Activated CD4-positive, alpha-beta T cell treated with anti-CD3 and anti-CD28 coated beads, Interleukin-2, amount 10 ng/mL, durations not matched to agents 7 days and 5 days (primary cell): ENCODE data around the gene SLC38A11. TPM values are rescaled to one million over a fixed set of nuclear protein-coding genes. Genes with fewer than 3 reads are reported as not detected.

ENCODE experiments used
- CTCF ChIA-PET: fragments of 350-600 bp; sonication (Branson Sonifier 250); formaldehyde crosslinking; loops from one replicate; lab custom pipeline; 2021; ENCODE audit warnings: antibody characterized with exemption; lab: Charles Lee
- POLR2A ChIA-PET: fragments of 350-600 bp; sonication (Branson Sonifier 250); formaldehyde crosslinking; loops from one replicate; lab custom pipeline; 2021; ENCODE audit warnings: antibody characterized with exemption; lab: Charles Lee
- DNase-seq: peaks from one replicate; pipeline ENCODE4 v3.0.0-alpha.2; 2020
- H3K27ac Mint-ChIP-seq: one replicate; pipeline ENCODE4 v1.8.0; 2021; ENCODE audit warnings: mild to moderate bottlenecking, moderate library complexity, mixed read lengths
- H3K27me3 Mint-ChIP-seq: one replicate; pipeline ENCODE4 v1.8.0; 2021; ENCODE audit warnings: mixed read lengths
- H3K36me3 Mint-ChIP-seq: one replicate; pipeline ENCODE4 v1.8.0; 2021; ENCODE audit warnings: low read depth, mixed read lengths
- H3K4me1 Mint-ChIP-seq: one replicate; pipeline ENCODE4 v1.8.0; 2021; ENCODE audit warnings: mixed read lengths
- H3K4me3 Mint-ChIP-seq: one replicate; pipeline ENCODE4 v1.8.0; 2021; ENCODE audit warnings: mild to moderate bottlenecking, moderate library complexity, mixed read lengths
- H3K9me3 Mint-ChIP-seq: one replicate; pipeline ENCODE4 v1.8.0; 2021; ENCODE audit warnings: mixed read lengths
- total RNA-seq, 2 experiments: library from RNA; stranded (reverse); gene quantifications; one replicate each; pipeline ENCODE4 v1.2.3, GENCODE V29; 2021

SLC38A11 gene
- total RNA-seq, 2 experiments from 2014 or later: not detected

DNA sequence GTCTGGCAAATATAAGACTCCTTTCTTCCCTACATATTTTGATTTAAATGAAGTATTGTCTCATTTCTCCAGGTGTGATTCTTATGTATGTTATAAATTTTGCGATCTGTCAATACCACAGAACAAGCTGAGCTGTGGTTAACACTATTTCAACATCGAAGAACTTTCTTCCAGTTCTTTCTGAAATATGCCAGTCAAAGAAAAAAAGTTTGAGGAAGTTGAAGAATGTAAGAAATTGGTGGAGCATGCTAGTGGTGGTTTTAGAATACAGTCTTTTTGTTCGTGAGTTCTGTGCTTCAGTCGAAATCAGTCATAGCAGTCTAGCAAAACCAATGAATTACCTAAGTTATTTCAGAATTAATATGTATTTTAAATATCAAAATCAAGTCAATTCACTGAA is 105.1 kb downstream of the SLC38A11 start:
- H3K27me3 Mint-ChIP-seq: peaks cover 25% of the 10 kb centered on the region
- no peak overlapping the region for H3K4me3 Mint-ChIP-seq
- no peaks in the 10 kb centered on the region for H3K36me3 Mint-ChIP-seq
- H3K9me3 Mint-ChIP-seq: no peaks in the 10 kb centered on the region
- no peak overlapping the region for H3K27ac Mint-ChIP-seq
- CTCF ChIA-PET: no interaction called here
- H3K4me1 Mint-ChIP-seq: no peaks in the 10 kb centered on the region
- no peak for DNase-seq
- POLR2A ChIA-PET: no interaction called here

DNA sequence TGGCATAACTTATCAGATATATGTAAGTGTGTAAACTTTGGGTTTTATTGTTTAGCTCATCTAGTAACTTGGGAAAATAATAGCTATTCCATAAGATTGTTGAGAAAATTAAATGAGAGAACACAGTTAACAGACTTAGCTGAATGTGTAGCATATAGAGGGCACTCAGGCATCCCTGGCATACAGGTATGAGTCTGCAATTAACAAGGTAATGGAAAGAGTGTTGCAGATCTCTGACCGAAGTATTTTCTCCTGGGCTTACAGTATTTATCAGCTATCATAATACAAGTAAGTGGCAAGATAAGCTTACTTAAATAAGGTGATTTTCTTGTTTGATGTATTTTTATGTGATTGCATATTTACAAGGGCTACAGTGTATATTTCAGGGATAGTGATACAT is 105.8 kb downstream of the SLC38A11 start:
- CTCF ChIA-PET: no interaction called here
- no peak for DNase-seq

DNA sequence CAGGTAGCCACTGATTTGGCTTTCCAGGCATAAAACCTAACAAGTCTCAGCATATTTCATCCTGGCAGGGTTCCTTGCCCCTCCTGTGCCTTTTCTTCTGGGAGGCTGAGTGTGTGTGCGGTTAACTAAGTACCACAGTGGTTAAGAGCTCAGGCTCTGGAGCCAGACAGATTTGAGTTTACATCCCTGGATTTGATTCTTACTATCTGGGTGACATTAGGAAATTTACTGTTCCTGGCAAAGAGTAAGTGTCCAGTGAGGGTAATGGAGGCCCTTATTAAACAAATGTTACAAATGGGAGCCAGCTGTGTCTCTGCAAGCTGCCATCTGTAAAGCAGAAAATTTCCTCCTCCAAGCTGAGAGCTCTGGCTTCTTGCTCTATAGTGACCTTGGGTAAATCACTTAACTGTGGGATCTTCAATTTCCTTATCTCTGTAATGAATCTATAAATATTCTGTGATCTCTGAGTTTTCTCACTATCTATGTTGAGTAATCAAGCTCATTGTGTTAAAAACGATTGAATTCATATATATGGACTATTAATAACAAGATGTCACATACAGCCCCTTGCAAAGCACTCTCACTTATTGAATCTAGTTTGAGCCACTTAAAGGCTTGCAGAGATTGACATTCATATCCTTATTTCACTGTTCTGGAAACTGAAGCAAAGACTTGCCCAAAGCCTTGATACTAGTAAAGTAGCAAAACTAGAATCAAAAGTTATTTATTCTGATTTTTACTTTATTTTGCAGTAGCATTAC is 107.2 kb downstream of the SLC38A11 start:
- CTCF ChIA-PET: no interaction called here
- no peak for DNase-seq
- H3K4me3 Mint-ChIP-seq: no peak overlapping the region
- H3K27me3 Mint-ChIP-seq: peaks cover 36% of the 10 kb centered on the region
- POLR2A ChIA-PET: no interaction called here
- H3K4me1 Mint-ChIP-seq: no peaks in the 10 kb centered on the region
- no peaks in the 10 kb centered on the region for H3K36me3 Mint-ChIP-seq
- H3K9me3 Mint-ChIP-seq: no peaks in the 10 kb centered on the region
- H3K27ac Mint-ChIP-seq: no peak overlapping the region

More for the DNA sequence above, 105.8 kb downstream of the SLC38A11 start:
- Mint-ChIP-seq H3K9me3 (no peaks in the 10 kb centered on the region), H3K27me3 (peaks cover 28% of the 10 kb centered on the region), H3K36me3 (no peaks in the 10 kb centered on the region), H3K4me3 (no peak overlapping the region), H3K4me1 (no peaks in the 10 kb centered on the region), H3K27ac (no peak overlapping the region)
- POLR2A ChIA-PET: no interaction called here

DNA sequence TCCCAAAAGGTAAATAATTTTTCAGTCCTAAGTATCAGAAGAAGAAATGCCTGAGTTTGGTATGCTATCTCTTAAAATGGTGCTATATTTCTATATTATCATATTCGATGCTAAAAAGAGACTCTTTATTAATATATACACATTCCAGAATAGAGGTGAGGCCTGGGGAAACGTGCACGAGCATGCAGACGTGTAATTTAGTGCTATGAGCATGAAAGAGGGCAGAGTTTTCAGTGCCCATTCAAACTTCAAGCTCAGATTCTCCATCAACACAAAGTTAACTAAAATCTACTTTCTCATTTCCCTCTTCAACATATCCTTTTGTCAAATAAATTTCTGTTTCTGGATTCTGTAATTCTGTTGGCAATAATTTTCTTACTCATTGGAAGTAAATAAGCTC is 108.0 kb downstream of the SLC38A11 start:
- H3K9me3 Mint-ChIP-seq: no peaks in the 10 kb centered on the region
- no peak overlapping the region for H3K27ac Mint-ChIP-seq
- no peak overlapping the region for H3K4me3 Mint-ChIP-seq
- H3K4me1 Mint-ChIP-seq: no peaks in the 10 kb centered on the region
- DNase-seq: no peak
- CTCF ChIA-PET: no interaction called here
- POLR2A ChIA-PET: no interaction called here
- H3K27me3 Mint-ChIP-seq: peaks cover 39% of the 10 kb centered on the region
- H3K36me3 Mint-ChIP-seq: no peaks in the 10 kb centered on the region

DNA sequence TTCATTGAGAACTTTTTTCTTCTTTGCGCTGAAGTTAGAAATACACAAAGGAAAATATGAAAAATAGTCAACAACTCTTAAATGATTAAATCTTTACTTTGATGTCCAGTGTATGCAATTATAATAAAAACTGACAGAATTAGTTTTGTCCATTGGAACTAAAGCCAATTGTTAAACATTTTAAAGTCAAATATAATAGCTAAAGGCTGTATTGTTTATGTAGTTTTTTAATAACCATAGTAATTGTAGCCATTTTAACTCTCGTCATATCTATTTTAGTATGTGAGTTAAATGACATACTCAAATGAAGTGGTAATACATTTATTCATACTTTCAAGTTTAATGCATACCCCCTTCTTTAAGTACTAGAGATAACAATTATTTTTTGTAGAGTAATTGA is 109.0 kb downstream of the SLC38A11 start:
- H3K27ac Mint-ChIP-seq: no peak overlapping the region
- H3K36me3 Mint-ChIP-seq: no peaks in the 10 kb centered on the region
- no peak for DNase-seq
- H3K27me3 Mint-ChIP-seq: peaks cover 44% of the 10 kb centered on the region
- H3K4me1 Mint-ChIP-seq: peaks cover 2% of the 10 kb centered on the region
- ChIA-PET POLR2A (no interaction called here), CTCF (no interaction called here)
- H3K9me3 Mint-ChIP-seq: no peaks in the 10 kb centered on the region
- no peak overlapping the region for H3K4me3 Mint-ChIP-seq

Other genes with a start within 250 kb of the SLC38A11 start
- not detected for gene COBLL1, start 113.7 kb downstream of the SLC38A11 start, total RNA-seq
- not detected for gene SCN3A, start 248.5 kb upstream of the SLC38A11 start, total RNA-seq